ENCODE results near the gene ANKS1B. TPM values are rescaled to one million over a fixed set of nuclear protein-coding genes. Genes with fewer than 3 reads are reported as not detected.
"Not testable (repeated sequence)": the region's sequence is repeated elsewhere in the genome, so short reads cannot be mapped to it uniquely, and the experiment has no call there.

The ANKS1B gene
- total RNA-seq, 1 donor from 2014 or later = 1.9 TPM

- no peak for DNase-seq (ENCODE audit: low spot score)
- intact Hi-C loops (cut with DNase I) = no loop called here
Measured at GRCh38 chr12:98861251-98861650, 1123.5 kb downstream of the ANKS1B start.

- intact Hi-C loops (cut with DNase I) = no loop called here
Measured at GRCh38 chr12:98856897-98857540, 1127.7 kb downstream of the ANKS1B start.

GRCh38 chr12:98852181-98852580 lies 1132.6 kb downstream of the ANKS1B start:
- DNase-seq (ENCODE audit: low spot score) = no peak
- intact Hi-C loops (cut with DNase I) = no loop called here

More at GRCh38 chr12:98856897-98857540, 1127.7 kb downstream of the ANKS1B start:
- no peak for DNase-seq (ENCODE audit: low spot score)

GRCh38 chr12:98847242-98847641 lies 1137.5 kb downstream of the ANKS1B start:
- intact Hi-C loops (cut with DNase I) = no loop called here

GRCh38 chr12:98845957-98846356 lies 1138.8 kb downstream of the ANKS1B start:
- intact Hi-C loops (cut with DNase I) = no loop called here
- DNase-seq (ENCODE audit: low spot score) = no peak

More at GRCh38 chr12:98847242-98847641, 1137.5 kb downstream of the ANKS1B start:
- no peak for DNase-seq (ENCODE audit: low spot score)

GRCh38 chr12:98840325-98840724 lies 1144.4 kb downstream of the ANKS1B start:
- DNase-seq (ENCODE audit: low spot score) = no peak
- intact Hi-C loops (cut with DNase I) = no loop called here

GRCh38 chr12:98838231-98838647 lies 1146.5 kb downstream of the ANKS1B start:
- DNase-seq (ENCODE audit: low spot score) = no peak
- intact Hi-C loops (cut with DNase I) = no loop called here

- not testable (repeated sequence) for DNase-seq (ENCODE audit: low spot score)
Measured at GRCh38 chr12:98837134-98837752, 1147.5 kb downstream of the ANKS1B start.

GRCh38 chr12:98830657-98831056 lies 1154.1 kb downstream of the ANKS1B start:
- DNase-seq (ENCODE audit: low spot score) = no peak
- intact Hi-C loops (cut with DNase I) = no loop called here

More at GRCh38 chr12:98837134-98837752, 1147.5 kb downstream of the ANKS1B start:
- intact Hi-C loops (cut with DNase I) = not testable (repeated sequence)

GRCh38 chr12:98828802-98829600 lies 1155.7 kb downstream of the ANKS1B start:
- intact Hi-C loops (cut with DNase I) = no loop called here
- DNase-seq (ENCODE audit: low spot score) = no peak

GRCh38 chr12:98823012-98823411 lies 1161.7 kb downstream of the ANKS1B start:
- intact Hi-C loops (cut with DNase I) = no loop called here
- no peak for DNase-seq (ENCODE audit: low spot score)

GRCh38 chr12:98821866-98822265 lies 1162.9 kb downstream of the ANKS1B start:
- intact Hi-C loops (cut with DNase I) = no loop called here
- DNase-seq (ENCODE audit: low spot score) = no peak

GRCh38 chr12:98821232-98821631 lies 1163.5 kb downstream of the ANKS1B start:
- no peak for DNase-seq (ENCODE audit: low spot score)
- intact Hi-C loops (cut with DNase I) = no loop called here

- intact Hi-C loops (cut with DNase I) = no loop called here
- no peak for DNase-seq (ENCODE audit: low spot score)
Measured at GRCh38 chr12:98819821-98820404, 1164.8 kb downstream of the ANKS1B start.

- DNase-seq (ENCODE audit: low spot score) = no peak
- intact Hi-C loops (cut with DNase I) = no loop called here
Measured at GRCh38 chr12:98819071-98819470, 1165.7 kb downstream of the ANKS1B start.

- intact Hi-C loops (cut with DNase I) = no loop called here
- no peak for DNase-seq (ENCODE audit: low spot score)
Measured at GRCh38 chr12:98818239-98818638, 1166.5 kb downstream of the ANKS1B start.

- intact Hi-C loops (cut with DNase I) = no loop called here
- DNase-seq (ENCODE audit: low spot score) = no peak
Measured at GRCh38 chr12:98817742-98818141, 1167.0 kb downstream of the ANKS1B start.

- intact Hi-C loops (cut with DNase I) = no loop called here
- DNase-seq (ENCODE audit: low spot score) = no peak
Measured at GRCh38 chr12:98816720-98817119, 1168.0 kb downstream of the ANKS1B start.

GRCh38 chr12:98814254-98814653 lies 1170.5 kb downstream of the ANKS1B start:
- intact Hi-C loops (cut with DNase I) = no loop called here
- no peak for DNase-seq (ENCODE audit: low spot score)

- DNase-seq (ENCODE audit: low spot score) = no peak
- intact Hi-C loops (cut with DNase I) = no loop called here
Measured at GRCh38 chr12:98812225-98812624, 1172.5 kb downstream of the ANKS1B start.
